ENCODE results near the gene L1CAM.

GRCh38 chrX:153873282-153874084, 12.5 kb downstream of the L1CAM start:
- TF ChIP-seq SMC3 (IDR thresholded peaks at IDR 0.05; ENCODE audit: low read depth, low read length): no peak
- no peak for TF ChIP-seq CTCF (IDR thresholded peaks at IDR 0.05)
- TF ChIP-seq RAD21 (IDR thresholded peaks at IDR 0.05; ENCODE audit: low read length): no peak
- TF ChIP-seq POLR2AphosphoS5 (IDR thresholded peaks at IDR 0.05; ENCODE audit: low read depth, low read length): no peak
- no peak for TF ChIP-seq MAX (IDR thresholded peaks at IDR 0.05; ENCODE audit: low read depth)
- TF ChIP-seq, protein P1, sequence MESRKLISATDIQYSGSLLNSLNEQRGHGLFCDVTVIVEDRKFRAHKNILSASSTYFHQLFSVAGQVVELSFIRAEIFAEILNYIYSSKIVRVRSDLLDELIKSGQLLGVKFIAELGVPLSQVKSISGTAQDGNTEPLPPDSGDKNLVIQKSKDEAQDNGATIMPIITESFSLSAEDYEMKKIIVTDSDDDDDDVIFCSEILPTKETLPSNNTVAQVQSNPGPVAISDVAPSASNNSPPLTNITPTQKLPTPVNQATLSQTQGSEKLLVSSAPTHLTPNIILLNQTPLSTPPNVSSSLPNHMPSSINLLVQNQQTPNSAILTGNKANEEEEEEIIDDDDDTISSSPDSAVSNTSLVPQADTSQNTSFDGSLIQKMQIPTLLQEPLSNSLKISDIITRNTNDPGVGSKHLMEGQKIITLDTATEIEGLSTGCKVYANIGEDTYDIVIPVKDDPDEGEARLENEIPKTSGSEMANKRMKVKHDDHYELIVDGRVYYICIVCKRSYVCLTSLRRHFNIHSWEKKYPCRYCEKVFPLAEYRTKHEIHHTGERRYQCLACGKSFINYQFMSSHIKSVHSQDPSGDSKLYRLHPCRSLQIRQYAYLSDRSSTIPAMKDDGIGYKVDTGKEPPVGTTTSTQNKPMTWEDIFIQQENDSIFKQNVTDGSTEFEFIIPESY (IDR thresholded peaks at IDR 0.05; ENCODE audit: borderline replicate concordance, low read depth): no peak

Data from SK-N-SH (cell line).